AG09309 (cell line): ENCODE results near the gene PXDC1.
"Not testable (repeated sequence)": the region's sequence is repeated elsewhere in the genome, so short reads cannot be mapped to it uniquely, and the experiment has no call there.

Experiments used
- DNase-seq: peaks from one replicate; pipeline ENCODE4 v3.0.0-alpha.2; 2010; ENCODE audit warnings: low read depth
- H3K4me3 ChIP-seq: 2 replicates; pipeline ENCODE4 v1.5.1; 2011; ENCODE audit warnings: mild to moderate bottlenecking, low read depth, low read length, moderate library complexity; ENCODE audit not compliant: control insufficient read depth
- CTCF ChIP-seq: IDR thresholded peaks from 2 replicates; pipeline ENCODE4 v1.5.1; 2011; ENCODE audit warnings: mild to moderate bottlenecking, low read depth, low read length, inconsistent platforms; ENCODE audit not compliant: insufficient read depth, control insufficient read depth; ENCODE audit errors: missing control alignments

PXDC1 gene

GRCh38 chr6:3754776-3755175 lies 3.3 kb upstream of the PXDC1 start:
- no peak for TF ChIP-seq CTCF
- no peak for DNase-seq
- no peak overlapping the region for H3K4me3 ChIP-seq

GRCh38 chr6:3754032-3754725 lies 2.7 kb upstream of the PXDC1 start:
- not testable (repeated sequence) for H3K4me3 ChIP-seq, DNase-seq

- no peak for TF ChIP-seq CTCF
- no peak for DNase-seq
- no peak overlapping the region for H3K4me3 ChIP-seq
Observed at GRCh38 chr6:3753228-3753835, 1.8 kb upstream of the PXDC1 start.

- no peak for DNase-seq
- H3K4me3 ChIP-seq: peak overlapping the region; percentile 90
- no peak for TF ChIP-seq CTCF
Observed at GRCh38 chr6:3752531-3753227, 1.2 kb upstream of the PXDC1 start.

- TF ChIP-seq CTCF: peak; percentile 37
- H3K4me3 ChIP-seq: peak overlapping the region; percentile 90
- peak; percentile 69 for DNase-seq
Observed at GRCh38 chr6:3751730-3752530, 417 bp upstream of the PXDC1 start.

- no peak for DNase-seq
- peak overlapping the region; percentile 90 for H3K4me3 ChIP-seq
- no peak for TF ChIP-seq CTCF
Observed at GRCh38 chr6:3750317-3751076, 1.0 kb downstream of the PXDC1 start.
